Neural progenitor cell (in vitro differentiated cells): ENCODE measurements around the gene RPS6KB2.

Experiments
- EZH2 ChIP-seq: fragments of 200-600 bp; sonication (generic); IDR thresholded peaks from 2 replicates; pipeline ENCODE4 v1.6.1; 2017; ENCODE audit warnings: antibody characterized with exemption, mild to moderate bottlenecking, moderate library complexity
- EZH2phosphoT487 ChIP-seq: fragments of 200-600 bp; sonication (generic); IDR thresholded peaks from 2 replicates; pipeline ENCODE4 v1.6.1; 2017; ENCODE audit warnings: antibody characterized with exemption
- TF ChIP-seq, protein P1 (sequence below): fragments of 200-600 bp; sonication (generic); IDR thresholded peaks from 2 replicates; pipeline ENCODE4 v1.5.1; 2017; ENCODE audit warnings: antibody characterized with exemption, mild to moderate bottlenecking

DNA sequence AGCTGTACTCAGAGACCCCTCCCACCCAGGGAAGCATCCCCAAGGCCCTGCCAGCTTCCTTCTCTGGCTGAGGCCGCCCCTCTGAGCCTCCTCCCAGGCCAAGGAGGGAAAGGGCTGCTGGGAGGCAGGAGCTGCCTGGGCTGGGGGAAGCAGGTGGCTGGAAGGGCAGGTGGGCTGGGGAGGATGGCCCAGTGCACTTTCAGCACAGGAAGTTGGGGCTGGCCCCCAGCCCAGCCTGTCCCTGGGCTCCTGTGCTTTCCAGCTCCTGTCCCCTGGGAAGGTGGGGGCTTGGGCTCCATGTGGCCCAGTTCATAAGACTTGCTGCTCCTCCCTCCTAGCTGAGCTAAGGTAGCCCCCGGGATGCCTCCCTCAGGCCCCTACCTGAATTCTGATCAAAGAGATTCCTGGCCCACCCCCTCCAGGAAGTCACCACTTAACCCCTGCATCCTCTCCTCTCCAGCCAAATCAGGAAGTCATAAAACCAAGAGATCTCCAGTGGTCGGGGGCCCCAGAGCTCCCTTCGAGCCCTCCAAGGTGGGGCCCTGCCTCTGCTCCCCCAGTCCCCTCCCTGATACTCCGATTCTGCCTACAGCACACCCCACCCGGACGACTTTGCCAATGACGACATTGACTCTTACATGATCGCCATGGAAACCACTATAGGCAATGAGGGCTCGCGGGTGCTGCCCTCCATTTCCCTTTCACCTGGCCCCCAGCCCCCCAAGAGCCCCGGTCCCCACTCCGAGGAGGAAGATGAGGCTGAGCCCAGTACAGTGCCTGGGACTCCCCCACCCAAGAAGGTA is 31.5 kb upstream of the RPS6KB2 start:
- TF ChIP-seq, protein P1, sequence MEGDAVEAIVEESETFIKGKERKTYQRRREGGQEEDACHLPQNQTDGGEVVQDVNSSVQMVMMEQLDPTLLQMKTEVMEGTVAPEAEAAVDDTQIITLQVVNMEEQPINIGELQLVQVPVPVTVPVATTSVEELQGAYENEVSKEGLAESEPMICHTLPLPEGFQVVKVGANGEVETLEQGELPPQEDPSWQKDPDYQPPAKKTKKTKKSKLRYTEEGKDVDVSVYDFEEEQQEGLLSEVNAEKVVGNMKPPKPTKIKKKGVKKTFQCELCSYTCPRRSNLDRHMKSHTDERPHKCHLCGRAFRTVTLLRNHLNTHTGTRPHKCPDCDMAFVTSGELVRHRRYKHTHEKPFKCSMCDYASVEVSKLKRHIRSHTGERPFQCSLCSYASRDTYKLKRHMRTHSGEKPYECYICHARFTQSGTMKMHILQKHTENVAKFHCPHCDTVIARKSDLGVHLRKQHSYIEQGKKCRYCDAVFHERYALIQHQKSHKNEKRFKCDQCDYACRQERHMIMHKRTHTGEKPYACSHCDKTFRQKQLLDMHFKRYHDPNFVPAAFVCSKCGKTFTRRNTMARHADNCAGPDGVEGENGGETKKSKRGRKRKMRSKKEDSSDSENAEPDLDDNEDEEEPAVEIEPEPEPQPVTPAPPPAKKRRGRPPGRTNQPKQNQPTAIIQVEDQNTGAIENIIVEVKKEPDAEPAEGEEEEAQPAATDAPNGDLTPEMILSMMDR: no peak
- no peak for TF ChIP-seq EZH2
- TF ChIP-seq EZH2phosphoT487: no peak
